ENCODE measurements around the gene HAUS7. TPM values are rescaled to one million over a fixed set of nuclear protein-coding genes. Genes with fewer than 3 reads are reported as not detected.

HAUS7 gene
- total and polyA plus RNA-seq, 2 of the 8 experiments (the other 6 are each of a cell fraction or from before 2014, with no cell fraction given): 45.4 to 54.0 TPM

- no peak overlapping the region for H3K4me2 ChIP-seq (ENCODE audit: insufficient read depth in 1 of 2, low read depth in 2 of 2, low read length in 2 of 2)
- H3K23ac ChIP-seq (ENCODE audit: insufficient read length): no peak overlapping the region
- H3K4ac ChIP-seq (replicated peaks; ENCODE audit: insufficient read length, low read depth, low read length): no peak overlapping the region
- H2BK120ac ChIP-seq (replicated peaks; ENCODE audit: low read depth, low read length): no peak overlapping the region
- H3K36me3 ChIP-seq (ENCODE audit: control insufficient read depth in 2 of 4, insufficient read depth in 4 of 4, low read length in 3 of 4): peaks cover 0 to 10% (median 0%) of the 10 kb centered on the region in 4 experiments; a peak in 3 of 8 replicates
- no peak overlapping the region for H4K8ac ChIP-seq (ENCODE audit: extremely low read depth, insufficient read depth, low read length)
- no peak overlapping the region for H2BK15ac ChIP-seq (ENCODE audit: low read length)
- TF ChIP-seq BACH1 (IDR thresholded peaks at IDR 0.05; ENCODE audit: low read length): no peak
- TF ChIP-seq TAF7 (optimal IDR thresholded peaks at IDR 0.05; ENCODE audit: borderline replicate concordance, low read depth, low read length): no peak
- no peak for TF ChIP-seq RFX5 (IDR thresholded peaks at IDR 0.05; ENCODE audit: borderline replicate concordance, low read depth, low read length)
- no peak for TF ChIP-seq SP2 (IDR thresholded peaks at IDR 0.05; ENCODE audit: low read length)
- TF ChIP-seq TEAD4 (IDR thresholded peaks at IDR 0.05; ENCODE audit: low read depth, low read length): no peak
- TF ChIP-seq JUND (IDR thresholded peaks at IDR 0.05; ENCODE audit: low read length): no peak
- no peak for TF ChIP-seq POLR2A (IDR thresholded peaks at IDR 0.05; ENCODE audit: control extremely low read depth in 1 of 2, low read depth in 2 of 2, low read length in 2 of 2)
- no peak for TF ChIP-seq SIN3A (conservative IDR thresholded peaks at IDR 0.05 in 1 of 2, IDR thresholded peaks at IDR 0.05 in 1 of 2; ENCODE audit: low read depth in 1 of 2, low read length in 2 of 2)
- no peak for TF ChIP-seq POLR2AphosphoS5 (IDR thresholded peaks at IDR 0.05; ENCODE audit: low read depth, low read length)
- TF ChIP-seq PHF8 (conservative IDR thresholded peaks at IDR 0.05; ENCODE audit: low read depth, low read length): no peak
- TF ChIP-seq ATF3 (IDR thresholded peaks at IDR 0.05; ENCODE audit: insufficient read depth, low read depth, low read length): no peak
- TF ChIP-seq CBX5 (IDR thresholded peaks at IDR 0.05; ENCODE audit: low read depth, low read length): no peak
- TF ChIP-seq CTBP2 (IDR thresholded peaks at IDR 0.05; ENCODE audit: borderline replicate concordance, insufficient read depth, insufficient read length, low read length): no peak
- H2BK5ac ChIP-seq (ENCODE audit: low read depth, low read length): no peak overlapping the region
- peaks cover 0 to 2% of the 10 kb centered on the region in 2 experiments for H4K20me1 ChIP-seq (replicated peaks in 1 of 2; ENCODE audit: control insufficient read depth in 1 of 2, insufficient read depth in 2 of 2, low read length in 2 of 2)
- no peak overlapping the region for H3K27ac ChIP-seq (ENCODE audit: low read depth, low read length)
- POLR2A ChIA-PET (ENCODE audit: partially characterized antibody): interaction anchor here (1.2 kb wide), 1 partner anchor 10 kb away, joined by 3 read pairs; the partner anchor contains the start of gene TREX2
- H2BK12ac ChIP-seq (ENCODE audit: low read depth, low read length): no peak overlapping the region
- WGBS, 2 experiments (ENCODE audit: extremely low coverage in 1 of 2, insufficient coverage in 1 of 2, insufficient read length in 1 of 2, insufficient replicate concordance in 2 of 2, low coverage in 1 of 2, low lambda C conversion rate in 2 of 2, missing lambda C conversion rate in 1 of 2): 96% methylated on average over 8 of the region's 12 CpGs; no CpG with 5 or more reads in 1 of the 2 experiments
- no peaks in the 10 kb centered on the region for H3K79me1 ChIP-seq (ENCODE audit: low read depth, low read length)
- no peaks in the 10 kb centered on the region for H3K9me3 ChIP-seq (ENCODE audit: insufficient read depth in 2 of 2, low read depth in 1 of 2, low read length in 1 of 2)
- no peaks in the 10 kb centered on the region for H3K4me1 ChIP-seq (replicated peaks in 1 of 4; ENCODE audit: control insufficient read depth in 3 of 4, insufficient read depth in 4 of 4, low read length in 3 of 4)
- H2BK20ac ChIP-seq (ENCODE audit: low read length): no peak overlapping the region
- H4K91ac ChIP-seq (replicated peaks; ENCODE audit: insufficient read length, low read length): no peak overlapping the region
- no peak overlapping the region for H3K56ac ChIP-seq (replicated peaks; ENCODE audit: insufficient read length, low read depth, low read length)
- no peak overlapping the region for H3K14ac ChIP-seq (ENCODE audit: insufficient read length)
- H3K79me2 ChIP-seq (ENCODE audit: control insufficient read depth in 1 of 2, insufficient read depth in 2 of 2, low read length in 2 of 2): no peaks in the 10 kb centered on the region
- no peak overlapping the region for H2AK5ac ChIP-seq (ENCODE audit: low read depth, low read length)
- H3K18ac ChIP-seq (ENCODE audit: extremely low read depth, low read length): no peak overlapping the region
- H4K5ac ChIP-seq (ENCODE audit: insufficient read length, low read depth, low read length): no peak overlapping the region
- H3K23me2 ChIP-seq (ENCODE audit: low read depth, low read length): no peaks in the 10 kb centered on the region
- H3K9ac ChIP-seq (replicated peaks in 1 of 4; ENCODE audit: extremely low read depth in 1 of 4, low read depth in 3 of 4, low read length in 3 of 4): no peak overlapping the region
- FAIRE-seq (no peak), DNase-seq (ENCODE audit: low read depth in 1 of 2, low spot score in 2 of 2) (no peak)
- no peak overlapping the region for H3K4me3 ChIP-seq (ENCODE audit: extremely low read depth in 1 of 4, insufficient read depth in 2 of 4, low read depth in 3 of 4, low read length in 4 of 4)
- no peak overlapping the region for H2AFZ ChIP-seq (ENCODE audit: low read length)
- CTCF ChIA-PET (ENCODE audit: partially characterized antibody): interaction anchor here (0.6 to 1.9 kb wide), 7 partner anchors 16 to 491 kb away, joined by 3 to 6 read pairs (median 4); no protein-coding TSS in a partner anchor
- H3K27me3 ChIP-seq (replicated peaks in 1 of 4; ENCODE audit: control insufficient read depth in 3 of 4, extremely low read depth in 1 of 4, insufficient read depth in 3 of 4, low read length in 3 of 4): no peaks in the 10 kb centered on the region
These were observed 14.2 kb downstream of the HAUS7 start for GRCh38 chrX:153456161-153456560.
